ENCODE data around the gene CCDC107. TPM values are rescaled to one million over a fixed set of nuclear protein-coding genes. Genes with fewer than 3 reads are reported as not detected.

Gene CCDC107
- total and polyA plus RNA-seq, 2 of the 13 experiments (the other 11 are each of a cell fraction or from before 2014, with no cell fraction given): 7.1 to 15.2 TPM

DNA sequence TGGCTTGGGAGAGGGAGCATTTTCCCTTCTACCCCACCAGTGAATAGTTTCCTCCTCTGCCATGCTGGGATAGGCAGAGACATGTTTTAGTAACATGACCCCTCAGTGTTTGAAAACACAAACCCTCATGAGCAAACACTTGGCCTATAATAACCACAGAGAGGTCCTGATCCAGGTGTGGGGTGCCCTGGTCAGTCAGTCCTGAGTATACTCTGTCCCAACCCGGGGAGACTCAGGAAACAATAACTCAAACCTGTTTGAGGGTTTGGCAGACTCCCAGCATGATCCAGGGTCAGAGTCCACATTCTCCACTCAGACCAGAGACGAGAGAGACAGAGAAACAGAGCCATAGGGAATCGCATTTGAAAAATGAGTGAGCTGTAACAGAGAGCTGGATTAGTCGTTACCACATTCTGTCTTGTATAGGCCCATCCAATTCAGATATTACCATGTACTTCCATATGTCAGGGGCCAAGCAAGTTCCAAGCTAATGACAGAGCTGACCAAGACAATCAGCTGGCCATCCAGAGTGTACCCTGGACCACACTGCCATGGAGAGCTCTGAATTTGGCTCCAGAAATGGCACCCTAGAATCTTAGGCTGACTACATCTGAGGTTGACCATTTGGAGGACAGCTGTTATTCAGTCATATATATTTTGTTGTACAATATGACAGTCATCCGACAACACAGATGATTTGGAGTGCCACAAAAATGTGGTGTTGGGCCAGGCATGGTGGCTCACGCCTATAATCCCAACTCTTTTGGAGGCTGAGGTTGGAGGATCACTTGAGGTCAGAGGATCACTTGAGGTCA lies 11.4 kb downstream of the CCDC107 start (continued):
- no peak for TF ChIP-seq LCORL (IDR thresholded peaks at IDR 0.05)
- TF ChIP-seq LCORL (CRISPR knock-in tag; IDR thresholded peaks at IDR 0.05): peak; percentile 89
- TF ChIP-seq, protein P1, sequence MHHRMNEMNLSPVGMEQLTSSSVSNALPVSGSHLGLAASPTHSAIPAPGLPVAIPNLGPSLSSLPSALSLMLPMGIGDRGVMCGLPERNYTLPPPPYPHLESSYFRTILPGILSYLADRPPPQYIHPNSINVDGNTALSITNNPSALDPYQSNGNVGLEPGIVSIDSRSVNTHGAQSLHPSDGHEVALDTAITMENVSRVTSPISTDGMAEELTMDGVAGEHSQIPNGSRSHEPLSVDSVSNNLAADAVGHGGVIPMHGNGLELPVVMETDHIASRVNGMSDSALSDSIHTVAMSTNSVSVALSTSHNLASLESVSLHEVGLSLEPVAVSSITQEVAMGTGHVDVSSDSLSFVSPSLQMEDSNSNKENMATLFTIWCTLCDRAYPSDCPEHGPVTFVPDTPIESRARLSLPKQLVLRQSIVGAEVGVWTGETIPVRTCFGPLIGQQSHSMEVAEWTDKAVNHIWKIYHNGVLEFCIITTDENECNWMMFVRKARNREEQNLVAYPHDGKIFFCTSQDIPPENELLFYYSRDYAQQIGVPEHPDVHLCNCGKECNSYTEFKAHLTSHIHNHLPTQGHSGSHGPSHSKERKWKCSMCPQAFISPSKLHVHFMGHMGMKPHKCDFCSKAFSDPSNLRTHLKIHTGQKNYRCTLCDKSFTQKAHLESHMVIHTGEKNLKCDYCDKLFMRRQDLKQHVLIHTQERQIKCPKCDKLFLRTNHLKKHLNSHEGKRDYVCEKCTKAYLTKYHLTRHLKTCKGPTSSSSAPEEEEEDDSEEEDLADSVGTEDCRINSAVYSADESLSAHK (CRISPR knock-in tag; IDR thresholded peaks at IDR 0.05; ENCODE audit: borderline replicate concordance): no peak
- TF ChIP-seq, protein P2, sequence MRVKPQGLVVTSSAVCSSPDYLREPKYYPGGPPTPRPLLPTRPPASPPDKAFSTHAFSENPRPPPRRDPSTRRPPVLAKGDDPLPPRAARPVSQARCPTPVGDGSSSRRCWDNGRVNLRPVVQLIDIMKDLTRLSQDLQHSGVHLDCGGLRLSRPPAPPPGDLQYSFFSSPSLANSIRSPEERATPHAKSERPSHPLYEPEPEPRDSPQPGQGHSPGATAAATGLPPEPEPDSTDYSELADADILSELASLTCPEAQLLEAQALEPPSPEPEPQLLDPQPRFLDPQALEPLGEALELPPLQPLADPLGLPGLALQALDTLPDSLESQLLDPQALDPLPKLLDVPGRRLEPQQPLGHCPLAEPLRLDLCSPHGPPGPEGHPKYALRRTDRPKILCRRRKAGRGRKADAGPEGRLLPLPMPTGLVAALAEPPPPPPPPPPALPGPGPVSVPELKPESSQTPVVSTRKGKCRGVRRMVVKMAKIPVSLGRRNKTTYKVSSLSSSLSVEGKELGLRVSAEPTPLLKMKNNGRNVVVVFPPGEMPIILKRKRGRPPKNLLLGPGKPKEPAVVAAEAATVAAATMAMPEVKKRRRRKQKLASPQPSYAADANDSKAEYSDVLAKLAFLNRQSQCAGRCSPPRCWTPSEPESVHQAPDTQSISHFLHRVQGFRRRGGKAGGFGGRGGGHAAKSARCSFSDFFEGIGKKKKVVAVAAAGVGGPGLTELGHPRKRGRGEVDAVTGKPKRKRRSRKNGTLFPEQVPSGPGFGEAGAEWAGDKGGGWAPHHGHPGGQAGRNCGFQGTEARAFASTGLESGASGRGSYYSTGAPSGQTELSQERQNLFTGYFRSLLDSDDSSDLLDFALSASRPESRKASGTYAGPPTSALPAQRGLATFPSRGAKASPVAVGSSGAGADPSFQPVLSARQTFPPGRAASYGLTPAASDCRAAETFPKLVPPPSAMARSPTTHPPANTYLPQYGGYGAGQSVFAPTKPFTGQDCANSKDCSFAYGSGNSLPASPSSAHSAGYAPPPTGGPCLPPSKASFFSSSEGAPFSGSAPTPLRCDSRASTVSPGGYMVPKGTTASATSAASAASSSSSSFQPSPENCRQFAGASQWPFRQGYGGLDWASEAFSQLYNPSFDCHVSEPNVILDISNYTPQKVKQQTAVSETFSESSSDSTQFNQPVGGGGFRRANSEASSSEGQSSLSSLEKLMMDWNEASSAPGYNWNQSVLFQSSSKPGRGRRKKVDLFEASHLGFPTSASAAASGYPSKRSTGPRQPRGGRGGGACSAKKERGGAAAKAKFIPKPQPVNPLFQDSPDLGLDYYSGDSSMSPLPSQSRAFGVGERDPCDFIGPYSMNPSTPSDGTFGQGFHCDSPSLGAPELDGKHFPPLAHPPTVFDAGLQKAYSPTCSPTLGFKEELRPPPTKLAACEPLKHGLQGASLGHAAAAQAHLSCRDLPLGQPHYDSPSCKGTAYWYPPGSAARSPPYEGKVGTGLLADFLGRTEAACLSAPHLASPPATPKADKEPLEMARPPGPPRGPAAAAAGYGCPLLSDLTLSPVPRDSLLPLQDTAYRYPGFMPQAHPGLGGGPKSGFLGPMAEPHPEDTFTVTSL (CRISPR knock-in tag; IDR thresholded peaks at IDR 0.05; ENCODE audit: borderline replicate concordance): peak; percentile 73; the same call in 1 of the 2 replicates
- TF ChIP-seq PHF20 (CRISPR knock-in tag; IDR thresholded peaks at IDR 0.05): no peak
- TF ChIP-seq ONECUT2 (CRISPR knock-in tag; IDR thresholded peaks at IDR 0.05): no peak
- TF ChIP-seq KDM6A (CRISPR knock-in tag; IDR thresholded peaks at IDR 0.05; ENCODE audit: low read depth): peak; percentile 71
- peak; percentile 74 for TF ChIP-seq HDAC2 (CRISPR knock-in tag; IDR thresholded peaks at IDR 0.05)
- no peak for TF ChIP-seq ZNF75D (CRISPR knock-in tag; IDR thresholded peaks at IDR 0.05; ENCODE audit: borderline replicate concordance)
- no peak for TF ChIP-seq NFIB (CRISPR knock-in tag; IDR thresholded peaks at IDR 0.05; ENCODE audit: borderline replicate concordance)
- no peak for TF ChIP-seq ZKSCAN5 (CRISPR knock-in tag; IDR thresholded peaks at IDR 0.05)
- no peak for TF ChIP-seq HNRNPH1 (optimal IDR thresholded peaks at IDR 0.05; ENCODE audit: low read depth, low read length)
- no peak; the same call in 1 of the 2 replicates for TF ChIP-seq MIER3 (CRISPR knock-in tag; IDR thresholded peaks at IDR 0.05; ENCODE audit: borderline replicate concordance)
- no peak for TF ChIP-seq FOSL1 (CRISPR knock-in tag; IDR thresholded peaks at IDR 0.05; ENCODE audit: borderline replicate concordance)
- TF ChIP-seq ZNF256 (CRISPR knock-in tag; conservative IDR thresholded peaks at IDR 0.05): no peak
- no peak for TF ChIP-seq MED13 (CRISPR knock-in tag; IDR thresholded peaks at IDR 0.05)
- TF ChIP-seq TFDP2 (CRISPR knock-in tag; IDR thresholded peaks at IDR 0.05): no peak
- no peak for TF ChIP-seq NCOA5 (CRISPR knock-in tag; IDR thresholded peaks at IDR 0.05)
- TF ChIP-seq ZNF549 (CRISPR knock-in tag; IDR thresholded peaks at IDR 0.05): no peak
- no peak for TF ChIP-seq BHLHE40 (IDR thresholded peaks at IDR 0.05; ENCODE audit: low read length)
- no peak for TF ChIP-seq NR3C1 (CRISPR knock-in tag; IDR thresholded peaks at IDR 0.05)
- no peak; the same call in 1 of the 2 replicates for TF ChIP-seq TOE1 (CRISPR knock-in tag; IDR thresholded peaks at IDR 0.05)
